ENCODE data around the gene ATF7.
"Not testable (repeated sequence)": the region's sequence is repeated elsewhere in the genome, so short reads cannot be mapped to it uniquely, and the experiment has no call there.

The ATF7 gene

GRCh38 chr12:53613821-53614220 is 12.4 kb downstream of the ATF7 start:
- H3K14ac ChIP-seq (ENCODE audit: low read length): no peak overlapping the region
- H2BK12ac ChIP-seq (ENCODE audit: low read length): no peak overlapping the region
- no peak overlapping the region for H3K18ac ChIP-seq (ENCODE audit: low read length)
- H3K4me1 ChIP-seq (ENCODE audit: control insufficient read depth in 2 of 2, insufficient read depth in 1 of 2, low read depth in 1 of 2, low read length in 2 of 2): no peaks in the 10 kb centered on the region
- no peak overlapping the region for H4K91ac ChIP-seq (ENCODE audit: low read depth, low read length, poor library complexity)
- H3K4ac ChIP-seq (ENCODE audit: low read length): no peak overlapping the region
- no CpG with 5 or more reads among the region's 1 CpG for WGBS, 2 donors (ENCODE audit: extremely low coverage in 2 of 2, insufficient read length in 2 of 2, insufficient replicate concordance in 1 of 2)
- H2AK5ac ChIP-seq (ENCODE audit: low read depth, low read length): no peak overlapping the region
- no peaks in the 10 kb centered on the region for H3K9me3 ChIP-seq (replicated peaks in 1 of 2; ENCODE audit: control insufficient read depth in 2 of 2, insufficient read depth in 1 of 2, low read depth in 1 of 2, low read length in 2 of 2)
- no peak overlapping the region for H2BK15ac ChIP-seq (ENCODE audit: low read length)
- no peak overlapping the region for H2BK120ac ChIP-seq (ENCODE audit: low read depth, low read length)
- H2BK5ac ChIP-seq (ENCODE audit: low read length): no peak overlapping the region
- peaks cover 0 to 13% of the 10 kb centered on the region in 2 donors for H3K36me3 ChIP-seq (replicated peaks in 1 of 2; ENCODE audit: control insufficient read depth in 2 of 2, insufficient read depth in 2 of 2, low read length in 2 of 2)
- H3K79me1 ChIP-seq (ENCODE audit: low read depth, low read length): peaks cover 2% of the 10 kb centered on the region
- H3K9ac ChIP-seq (ENCODE audit: low read depth, low read length, poor library complexity): no peak overlapping the region
- no peaks in the 10 kb centered on the region for H3K27me3 ChIP-seq (ENCODE audit: control insufficient read depth in 3 of 3, insufficient read depth in 3 of 3, low read depth in 1 of 3, low read length in 3 of 3)
- H3K23ac ChIP-seq (ENCODE audit: low read depth, low read length, poor library complexity): no peak overlapping the region
- H3K4me2 ChIP-seq (ENCODE audit: insufficient read depth, low read length, poor library complexity, severe bottlenecking): no peak overlapping the region
- no peak for DNase-seq (ENCODE audit: low spot score)
- H3K4me3 ChIP-seq (ENCODE audit: low read length in 2 of 2): no peak overlapping the region
- H3K27ac ChIP-seq (replicated peaks; ENCODE audit: low read length): no peak overlapping the region
- H2AFZ ChIP-seq (ENCODE audit: low read length): no peak overlapping the region
- H4K8ac ChIP-seq (ENCODE audit: low read depth, low read length): no peak overlapping the region

- Histone ChIP-seq H3K4me2 (ENCODE audit: insufficient read depth, low read length, poor library complexity, severe bottlenecking) (no peak overlapping the region), H3K36me3 (replicated peaks in 1 of 2; ENCODE audit: control insufficient read depth in 2 of 2, insufficient read depth in 2 of 2, low read length in 2 of 2) (peaks cover 0 to 13% of the 10 kb centered on the region in 2 donors)
Measured at GRCh38 chr12:53612978-53613377, 13.2 kb downstream of the ATF7 start.

DNA sequence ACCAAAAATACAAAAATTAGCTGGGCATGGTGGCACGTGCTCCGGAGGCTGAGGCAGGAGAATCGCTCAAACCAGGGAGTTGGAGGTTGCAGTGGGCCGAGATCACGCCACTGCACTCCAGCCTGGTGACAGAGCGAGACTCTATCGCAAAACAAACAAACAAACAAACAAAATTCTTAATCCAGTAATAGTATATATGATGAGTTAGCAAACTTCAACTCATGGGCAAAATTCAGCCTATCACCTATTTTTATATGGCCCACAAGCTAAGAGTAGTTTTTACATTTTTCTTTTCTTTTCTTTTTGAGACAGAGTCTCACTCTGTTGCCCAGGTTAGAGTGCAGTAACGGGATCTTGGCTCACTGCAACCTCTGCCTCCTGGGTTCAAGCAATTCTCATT is 14.9 kb downstream of the ATF7 start:
- Histone ChIP-seq H3K4ac (ENCODE audit: low read length) (no peak overlapping the region), H2BK15ac (ENCODE audit: low read length) (no peak overlapping the region), H3K14ac (ENCODE audit: low read length) (no peak overlapping the region), H3K23ac (ENCODE audit: low read depth, low read length, poor library complexity) (no peak overlapping the region), H2AFZ (ENCODE audit: low read length) (no peak overlapping the region), H3K79me1 (ENCODE audit: low read depth, low read length) (no peaks in the 10 kb centered on the region), H2BK12ac (ENCODE audit: low read length) (no peak overlapping the region), H4K8ac (ENCODE audit: low read depth, low read length) (no peak overlapping the region), H3K4me3 (ENCODE audit: low read length in 2 of 2) (no peak overlapping the region), H2AK5ac (ENCODE audit: low read depth, low read length) (no peak overlapping the region), H3K27ac (replicated peaks; ENCODE audit: low read length) (no peak overlapping the region), H2BK5ac (ENCODE audit: low read length) (no peak overlapping the region), H3K9me3 (replicated peaks in 1 of 2; ENCODE audit: control insufficient read depth in 2 of 2, insufficient read depth in 1 of 2, low read depth in 1 of 2, low read length in 2 of 2) (no peaks in the 10 kb centered on the region), H3K27me3 (ENCODE audit: control insufficient read depth in 3 of 3, insufficient read depth in 3 of 3, low read depth in 1 of 3, low read length in 3 of 3) (no peaks in the 10 kb centered on the region), H3K4me2 (ENCODE audit: insufficient read depth, low read length, poor library complexity, severe bottlenecking) (no peak overlapping the region), H4K91ac (ENCODE audit: low read depth, low read length, poor library complexity) (no peak overlapping the region), H2BK120ac (ENCODE audit: low read depth, low read length) (no peak overlapping the region), H3K9ac (ENCODE audit: low read depth, low read length, poor library complexity) (no peak overlapping the region), H3K36me3 (replicated peaks in 1 of 2; ENCODE audit: control insufficient read depth in 2 of 2, insufficient read depth in 2 of 2, low read length in 2 of 2) (peaks cover 0 to 13% of the 10 kb centered on the region in 2 donors), H3K4me1 (ENCODE audit: control insufficient read depth in 2 of 2, insufficient read depth in 1 of 2, low read depth in 1 of 2, low read length in 2 of 2) (no peaks in the 10 kb centered on the region), H3K18ac (ENCODE audit: low read length) (no peak overlapping the region)
- WGBS, 2 donors (ENCODE audit: extremely low coverage in 2 of 2, insufficient read length in 2 of 2, insufficient replicate concordance in 1 of 2): no CpG with 5 or more reads among the region's 8 CpGs
- no peak for DNase-seq (ENCODE audit: low spot score)

More at GRCh38 chr12:53612978-53613377, 13.2 kb downstream of the ATF7 start:
- Histone ChIP-seq H3K14ac (ENCODE audit: low read length) (no peak overlapping the region), H3K4me1 (ENCODE audit: control insufficient read depth in 2 of 2, insufficient read depth in 1 of 2, low read depth in 1 of 2, low read length in 2 of 2) (no peaks in the 10 kb centered on the region), H3K79me1 (ENCODE audit: low read depth, low read length) (peaks cover 2% of the 10 kb centered on the region), H2BK5ac (ENCODE audit: low read length) (no peak overlapping the region), H3K27ac (replicated peaks; ENCODE audit: low read length) (no peak overlapping the region), H3K4ac (ENCODE audit: low read length) (no peak overlapping the region), H3K4me3 (ENCODE audit: low read length in 2 of 2) (no peak overlapping the region), H4K8ac (ENCODE audit: low read depth, low read length) (no peak overlapping the region), H2BK120ac (ENCODE audit: low read depth, low read length) (no peak overlapping the region), H3K27me3 (ENCODE audit: control insufficient read depth in 3 of 3, insufficient read depth in 3 of 3, low read depth in 1 of 3, low read length in 3 of 3) (no peaks in the 10 kb centered on the region), H2BK15ac (ENCODE audit: low read length) (no peak overlapping the region), H2AK5ac (ENCODE audit: low read depth, low read length) (no peak overlapping the region), H3K23ac (ENCODE audit: low read depth, low read length, poor library complexity) (no peak overlapping the region), H3K9me3 (replicated peaks in 1 of 2; ENCODE audit: control insufficient read depth in 2 of 2, insufficient read depth in 1 of 2, low read depth in 1 of 2, low read length in 2 of 2) (no peaks in the 10 kb centered on the region), H3K18ac (ENCODE audit: low read length) (no peak overlapping the region), H4K91ac (ENCODE audit: low read depth, low read length, poor library complexity) (no peak overlapping the region), H3K9ac (ENCODE audit: low read depth, low read length, poor library complexity) (no peak overlapping the region), H2AFZ (ENCODE audit: low read length) (no peak overlapping the region), H2BK12ac (ENCODE audit: low read length) (no peak overlapping the region)
- WGBS, 2 donors (ENCODE audit: extremely low coverage in 2 of 2, insufficient read length in 2 of 2, insufficient replicate concordance in 1 of 2): no CpG with 5 or more reads among the region's 2 CpGs
- no peak for DNase-seq (ENCODE audit: low spot score)

DNA sequence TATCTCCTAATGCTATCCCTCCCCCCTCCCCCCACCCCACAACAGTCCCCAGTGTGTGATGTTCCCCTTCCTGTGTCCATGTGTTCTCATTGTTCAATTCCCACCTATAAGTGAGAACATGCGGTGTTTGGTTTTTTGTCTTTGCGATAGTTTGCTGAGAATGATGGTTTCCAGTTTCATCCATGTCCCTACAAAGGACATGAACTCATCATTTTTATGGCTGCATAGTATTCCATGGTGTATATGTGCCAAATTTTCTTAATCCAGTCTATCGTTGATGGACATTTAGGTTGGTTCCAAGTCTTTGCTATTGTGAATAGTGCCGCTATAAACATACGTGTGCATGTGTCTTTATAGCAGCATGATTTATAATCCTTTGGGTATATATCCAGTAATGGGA is 19.5 kb downstream of the ATF7 start:
- H3K4me1 ChIP-seq (ENCODE audit: control insufficient read depth in 2 of 2, insufficient read depth in 1 of 2, low read depth in 1 of 2, low read length in 2 of 2); H3K4me2 ChIP-seq (ENCODE audit: insufficient read depth, low read length, poor library complexity, severe bottlenecking); H3K27me3 ChIP-seq (ENCODE audit: control insufficient read depth in 3 of 3, insufficient read depth in 3 of 3, low read depth in 1 of 3, low read length in 3 of 3); H3K9ac ChIP-seq (ENCODE audit: low read depth, low read length, poor library complexity); H3K9me3 ChIP-seq (replicated peaks in 1 of 2; ENCODE audit: control insufficient read depth in 2 of 2, insufficient read depth in 1 of 2, low read depth in 1 of 2, low read length in 2 of 2); DNase-seq (ENCODE audit: low spot score); H2AFZ ChIP-seq (ENCODE audit: low read length); H2BK12ac ChIP-seq (ENCODE audit: low read length); H2AK5ac ChIP-seq (ENCODE audit: low read depth, low read length); H3K27ac ChIP-seq (replicated peaks; ENCODE audit: low read length); H3K4ac ChIP-seq (ENCODE audit: low read length); H4K91ac ChIP-seq (ENCODE audit: low read depth, low read length, poor library complexity); H3K36me3 ChIP-seq (replicated peaks in 1 of 2; ENCODE audit: control insufficient read depth in 2 of 2, insufficient read depth in 2 of 2, low read length in 2 of 2); H3K14ac ChIP-seq (ENCODE audit: low read length); H2BK5ac ChIP-seq (ENCODE audit: low read length); H3K79me1 ChIP-seq (ENCODE audit: low read depth, low read length); H4K8ac ChIP-seq (ENCODE audit: low read depth, low read length); H3K23ac ChIP-seq (ENCODE audit: low read depth, low read length, poor library complexity); H2BK15ac ChIP-seq (ENCODE audit: low read length); H2BK120ac ChIP-seq (ENCODE audit: low read depth, low read length); H3K18ac ChIP-seq (ENCODE audit: low read length); H3K4me3 ChIP-seq (ENCODE audit: low read length in 2 of 2): not testable (repeated sequence)
- WGBS, 2 donors (ENCODE audit: extremely low coverage in 2 of 2, insufficient read length in 2 of 2, insufficient replicate concordance in 1 of 2): no CpG with 5 or more reads among the region's 5 CpGs
